Measurements from ENCODE around the gene CORO6.
"Not testable (repeated sequence)": the region's sequence is repeated elsewhere in the genome, so short reads cannot be mapped to it uniquely, and the experiment has no call there.

Gene CORO6

DNA sequence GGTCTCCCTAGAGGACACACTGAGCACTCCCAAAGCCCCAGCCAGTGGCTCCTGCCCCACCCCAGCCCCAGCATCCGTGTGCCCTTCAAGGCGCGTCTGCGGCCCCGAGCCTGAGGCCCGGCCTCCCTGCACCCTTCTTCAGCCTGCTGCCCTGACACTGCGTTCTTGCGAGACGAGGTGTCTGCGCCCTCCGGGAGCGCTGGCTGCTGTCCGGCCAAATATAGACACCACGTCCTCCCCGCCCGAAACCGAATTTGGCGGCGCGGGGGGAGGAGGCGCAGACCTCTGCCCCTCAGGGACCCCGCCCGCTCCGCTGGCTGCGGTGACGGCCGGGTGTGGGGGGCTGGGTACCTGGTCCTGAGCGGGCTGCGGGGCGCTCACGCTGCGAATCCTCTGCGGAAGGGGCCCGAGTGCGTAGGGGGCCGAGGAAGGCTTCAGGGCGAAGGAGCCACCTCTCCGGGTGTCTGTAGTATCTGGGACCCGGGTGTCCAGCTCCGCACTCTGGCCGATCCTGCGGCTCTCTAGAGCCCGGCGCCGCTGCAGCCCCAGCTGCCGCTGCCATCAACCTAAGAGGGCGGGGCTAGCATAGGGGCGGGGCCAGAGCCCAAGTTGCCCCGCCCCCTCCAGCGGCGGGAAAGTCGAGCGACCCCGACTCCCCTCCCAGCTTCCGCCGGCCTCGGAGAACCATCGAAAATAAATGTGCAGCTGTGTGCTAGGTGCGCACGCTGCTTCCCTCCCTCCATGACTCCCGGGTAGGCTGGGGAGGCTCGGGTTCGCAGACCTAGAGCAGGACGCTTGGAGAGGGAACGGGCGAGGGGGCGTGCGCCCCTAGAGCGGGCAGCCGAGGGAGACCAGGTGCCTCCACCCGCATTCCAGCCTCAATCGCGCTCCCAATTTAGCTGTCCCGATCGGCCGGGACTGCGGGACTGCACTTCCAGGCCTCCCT is at the start of gene CORO6:
Gene CORO6, minus strand, starts transcription at position 576 of the 946 bp plus-strand sequence. CDS start 1,491 bp downstream, outside the sequence.
- peak in 1 of 2 donors; percentile 44 for DNase-seq (ENCODE audit: low read depth in 1 of 2, low spot score in 1 of 2)

DNA sequence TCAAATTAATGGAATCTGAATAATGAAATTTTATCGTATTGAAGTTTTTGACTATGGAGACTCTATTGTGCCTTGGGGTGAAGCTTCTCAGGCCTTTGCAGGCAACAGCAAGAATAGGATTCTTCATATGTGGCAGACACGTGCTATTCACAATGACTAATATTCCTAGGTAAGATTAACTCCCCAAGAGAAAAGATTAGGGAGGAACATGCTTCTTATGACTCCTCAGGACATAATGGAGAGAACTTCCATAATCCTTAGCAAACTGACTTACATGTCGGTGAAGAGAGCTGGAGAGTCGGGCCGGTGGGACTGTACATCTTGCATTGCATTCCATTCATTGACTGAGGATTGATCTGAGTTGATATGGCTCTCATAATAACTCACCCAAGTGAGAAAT is 48.9 kb upstream of the CORO6 start:
- no peak for DNase-seq (ENCODE audit: low read depth in 1 of 2, low spot score in 1 of 2)

DNA sequence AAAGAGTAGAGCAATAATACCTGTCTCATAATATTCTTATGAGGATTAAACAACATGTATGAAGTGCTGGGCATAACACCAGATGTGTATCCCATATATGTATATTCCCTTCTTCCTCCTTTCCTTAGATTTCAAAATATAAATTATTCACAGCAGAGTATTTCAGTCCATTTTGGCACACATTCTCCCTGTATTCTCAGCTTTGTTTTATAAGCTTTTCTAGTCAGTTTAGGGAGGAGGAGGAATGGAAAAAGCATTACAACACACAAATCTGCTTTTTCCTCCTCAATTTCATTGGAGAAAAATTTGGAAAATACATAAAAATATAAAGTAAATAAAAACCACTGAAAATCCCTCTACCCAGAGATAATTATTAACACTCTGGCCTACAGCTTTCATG is 46.6 kb upstream of the CORO6 start:
- no peak for DNase-seq (ENCODE audit: low read depth in 1 of 2, low spot score in 1 of 2)

DNA sequence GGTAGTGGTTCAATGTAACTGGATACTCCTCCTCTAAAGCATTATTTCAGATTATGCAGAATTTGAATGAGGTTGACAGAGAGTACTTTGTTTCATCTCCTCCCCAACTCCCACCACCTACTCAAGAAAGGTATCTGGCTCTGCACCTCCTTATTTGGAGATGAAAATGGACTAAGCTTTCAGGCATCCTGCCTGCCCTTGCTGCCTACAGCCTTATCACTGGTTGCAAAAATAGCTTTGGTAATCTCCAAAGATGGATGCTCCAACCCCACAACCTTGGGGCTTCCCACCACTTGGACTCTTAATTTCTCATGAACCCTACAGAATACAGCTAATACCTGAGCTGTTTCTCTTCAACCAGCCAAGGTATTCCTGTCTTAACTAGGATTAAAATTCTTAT is 45.3 kb upstream of the CORO6 start:
- DNase-seq (ENCODE audit: low read depth in 1 of 2, low spot score in 1 of 2), result no peak

DNA sequence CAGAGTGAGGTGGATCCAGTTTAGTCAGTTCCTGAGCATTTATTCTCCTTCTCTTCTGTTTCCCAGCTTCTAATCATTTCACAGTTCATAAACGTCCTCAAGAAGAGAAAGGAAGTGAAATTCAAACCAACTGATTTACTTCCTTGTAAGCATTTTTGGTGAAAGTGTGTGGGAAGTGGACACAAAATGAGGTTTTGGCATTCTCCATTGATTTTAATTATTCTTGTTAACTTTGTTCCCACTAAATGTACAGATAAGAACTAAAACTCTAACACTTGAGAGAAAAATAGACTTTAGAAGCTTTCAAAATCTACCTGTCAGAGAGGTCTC is 42.7 kb upstream of the CORO6 start:
- DNase-seq (ENCODE audit: low read depth in 1 of 2, low spot score in 1 of 2), result no peak

DNA sequence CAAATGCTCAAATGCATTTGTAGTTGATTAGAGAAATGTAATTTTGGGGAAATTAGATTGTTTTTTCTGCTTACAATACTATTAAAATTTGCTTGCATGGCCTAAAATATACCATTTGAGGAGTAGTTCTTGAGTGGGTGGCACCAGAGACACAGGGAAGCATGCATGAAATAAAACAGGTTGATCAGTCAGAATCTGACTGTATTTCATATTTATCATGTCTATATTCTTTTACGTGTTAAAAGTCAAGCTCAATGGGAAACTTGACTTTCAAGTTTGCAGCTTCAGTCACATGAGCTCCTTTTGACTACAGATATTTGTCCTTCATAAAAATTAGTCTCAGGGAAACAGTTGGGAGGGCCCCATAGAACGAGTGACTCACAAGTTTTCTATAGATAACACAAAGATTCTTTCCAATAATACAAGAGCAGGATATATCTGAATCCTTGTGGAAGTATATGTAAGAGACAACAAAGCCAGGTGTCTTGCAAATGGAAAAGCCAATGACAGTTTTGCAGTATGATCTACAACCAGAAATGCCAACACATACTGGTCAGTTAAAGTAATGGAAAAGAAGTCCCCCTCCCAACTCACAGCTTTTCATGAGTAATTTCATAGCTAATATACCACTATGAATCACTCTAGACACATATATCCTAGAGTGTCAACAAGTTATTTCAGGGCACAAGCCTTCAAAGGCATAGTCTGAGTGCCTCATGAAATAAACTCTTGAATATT is 42.2 kb upstream of the CORO6 start:
- no peak for DNase-seq (ENCODE audit: low read depth in 1 of 2, low spot score in 1 of 2)

DNA sequence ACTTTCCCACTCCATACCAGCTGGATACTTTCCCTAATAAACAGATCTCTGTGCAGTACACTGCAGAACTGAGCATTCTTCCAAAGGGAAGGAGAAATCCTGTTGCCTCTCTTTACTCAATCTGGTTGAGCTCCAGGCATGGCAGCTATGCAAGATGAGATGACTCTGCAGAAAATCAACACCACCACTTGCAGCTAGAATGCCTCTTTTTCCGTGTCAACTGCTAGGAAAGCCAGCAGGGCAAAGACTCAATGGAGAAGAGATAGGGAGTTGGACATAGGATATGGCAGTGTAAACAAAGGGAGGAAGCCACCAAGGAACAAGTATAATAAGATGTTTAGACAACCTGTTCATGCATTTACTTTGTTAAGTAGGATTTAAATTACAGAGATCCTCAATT is 40.4 kb upstream of the CORO6 start:
- DNase-seq (ENCODE audit: low read depth in 1 of 2, low spot score in 1 of 2), result no peak

DNA sequence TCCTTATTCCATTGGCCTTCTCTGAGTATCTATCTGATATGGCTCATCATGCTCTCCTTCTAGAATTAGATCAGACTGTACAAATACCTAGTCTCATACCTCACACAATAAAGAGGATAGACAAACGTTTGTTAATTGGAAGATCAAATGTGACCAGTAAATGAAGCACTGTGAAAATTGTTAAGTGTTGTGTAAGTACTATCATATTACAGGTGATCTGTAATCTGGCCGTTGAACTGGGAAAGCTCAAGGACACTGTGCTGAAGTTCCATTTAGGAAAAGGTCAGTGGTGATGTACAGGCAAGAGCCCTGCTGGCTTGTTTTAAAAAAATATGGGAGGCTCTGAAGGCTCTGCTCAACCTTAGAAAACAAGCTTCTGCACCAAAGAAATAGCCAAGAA is 38.5 kb upstream of the CORO6 start:
- no peak for DNase-seq (ENCODE audit: low read depth in 1 of 2, low spot score in 1 of 2)

DNA sequence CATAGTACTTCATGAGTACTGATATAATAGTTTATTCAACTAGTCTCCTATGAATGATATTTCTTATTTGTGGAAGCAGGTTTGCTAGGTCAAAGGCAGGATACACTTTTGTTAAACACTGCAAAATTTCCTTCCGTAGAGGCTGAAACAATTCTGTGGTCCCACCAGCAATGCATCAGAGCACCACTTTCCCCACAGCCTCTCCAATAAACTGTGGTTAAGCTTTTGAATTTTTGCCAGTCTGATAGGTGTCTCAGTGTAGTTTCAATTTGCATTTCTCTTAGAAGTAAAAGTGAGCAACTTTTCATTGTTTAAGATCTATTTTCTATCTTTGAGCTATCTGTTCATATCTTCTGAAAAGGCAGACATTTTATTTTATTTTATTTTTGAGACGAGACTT is 36.4 kb upstream of the CORO6 start:
- DNase-seq (ENCODE audit: low read depth in 1 of 2, low spot score in 1 of 2), result no peak

DNA sequence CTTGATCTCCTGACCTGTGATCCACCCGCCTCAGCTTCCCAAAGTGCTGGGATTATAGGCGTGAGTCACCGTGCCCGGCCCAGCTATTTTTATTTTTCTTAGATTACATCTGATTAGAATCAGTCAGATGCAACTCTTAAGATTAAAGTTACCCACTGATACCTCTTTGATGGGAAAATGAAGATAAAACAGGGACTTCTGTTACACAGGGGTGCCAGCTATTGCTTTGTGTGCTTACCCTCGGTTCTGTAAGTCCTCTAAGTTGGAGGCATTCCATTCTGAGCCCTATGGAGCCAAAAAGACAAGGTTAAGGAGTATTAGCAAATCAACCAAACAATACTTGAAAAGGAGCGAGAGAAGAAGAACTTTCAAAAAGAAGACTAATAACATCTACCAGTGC is 32.6 kb upstream of the CORO6 start:
- no peak for DNase-seq (ENCODE audit: low read depth in 1 of 2, low spot score in 1 of 2)

DNA sequence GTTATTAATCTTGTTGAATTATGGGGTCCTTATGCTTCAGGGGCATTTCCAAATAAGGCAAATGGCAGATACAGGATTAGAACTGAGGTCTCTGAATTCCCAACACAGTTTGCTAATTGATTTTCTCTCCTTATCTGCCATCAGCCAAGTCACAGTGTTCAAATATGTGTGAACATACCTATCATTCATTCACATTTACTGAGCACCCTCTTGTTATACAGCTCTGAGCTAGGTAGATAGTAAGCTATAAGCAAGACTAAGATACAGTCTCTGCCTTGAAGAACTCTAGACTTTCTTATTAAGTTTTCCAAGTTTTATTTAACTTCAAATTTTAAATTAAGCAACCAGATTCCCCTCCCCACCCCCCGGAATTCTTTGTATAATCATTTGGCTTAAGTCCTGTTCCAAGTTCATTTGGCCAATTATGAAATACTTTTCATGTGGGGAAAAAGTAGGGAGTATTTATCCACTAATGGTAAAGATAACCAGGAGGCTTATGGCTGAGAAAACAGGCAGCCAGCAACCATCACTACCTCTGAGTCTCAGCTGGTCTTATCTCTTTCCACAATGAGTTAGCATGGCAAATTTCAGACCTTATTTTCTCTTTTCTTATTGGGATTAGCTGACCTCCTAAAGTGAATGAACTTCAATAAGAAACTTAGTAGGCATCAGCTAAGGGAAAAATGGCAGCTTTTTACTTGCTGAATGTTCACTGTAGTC is 31.4 kb upstream of the CORO6 start:
- no peak for DNase-seq (ENCODE audit: low read depth in 1 of 2, low spot score in 1 of 2)

DNA sequence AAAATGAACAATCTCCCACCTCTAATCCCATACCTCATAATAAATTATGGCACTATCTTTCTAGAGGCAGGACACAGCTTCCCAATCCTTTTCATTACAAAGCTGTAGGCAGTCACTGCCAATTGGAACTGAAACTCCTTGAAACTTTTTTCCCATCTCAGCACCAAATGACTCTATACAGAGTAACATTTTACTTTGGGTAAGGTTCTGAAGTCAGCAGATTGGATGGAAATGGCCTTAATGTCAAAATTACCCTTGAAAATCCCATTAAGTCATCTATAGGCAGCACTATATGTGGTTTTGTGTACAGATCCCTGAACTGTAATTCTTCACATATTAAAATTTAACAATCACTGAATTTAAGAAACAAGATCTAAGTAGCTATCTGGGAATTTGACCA is 30.3 kb upstream of the CORO6 start:
- DNase-seq (ENCODE audit: low read depth in 1 of 2, low spot score in 1 of 2), result no peak

DNA sequence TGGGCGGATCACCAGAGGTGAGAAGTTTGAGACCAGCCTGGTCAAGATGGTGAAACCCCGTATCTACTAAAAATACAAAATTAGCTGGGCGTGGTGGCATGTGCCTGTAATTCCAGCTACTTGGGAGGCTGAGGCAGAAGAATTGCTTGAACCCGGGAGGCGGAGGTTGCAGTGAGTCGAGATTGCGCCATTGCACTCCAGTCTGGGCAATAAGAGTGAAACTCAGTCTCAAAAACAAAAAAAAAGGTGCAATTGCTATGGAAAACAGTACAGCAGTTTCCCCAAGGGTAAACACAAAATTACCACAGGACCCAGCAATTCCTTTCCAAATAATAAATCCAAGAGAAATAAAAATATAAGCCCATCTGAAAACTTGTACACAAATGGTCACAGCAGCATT is 29.2 kb upstream of the CORO6 start:
- DNase-seq (ENCODE audit: low read depth in 1 of 2, low spot score in 1 of 2), result not testable (repeated sequence)

DNA sequence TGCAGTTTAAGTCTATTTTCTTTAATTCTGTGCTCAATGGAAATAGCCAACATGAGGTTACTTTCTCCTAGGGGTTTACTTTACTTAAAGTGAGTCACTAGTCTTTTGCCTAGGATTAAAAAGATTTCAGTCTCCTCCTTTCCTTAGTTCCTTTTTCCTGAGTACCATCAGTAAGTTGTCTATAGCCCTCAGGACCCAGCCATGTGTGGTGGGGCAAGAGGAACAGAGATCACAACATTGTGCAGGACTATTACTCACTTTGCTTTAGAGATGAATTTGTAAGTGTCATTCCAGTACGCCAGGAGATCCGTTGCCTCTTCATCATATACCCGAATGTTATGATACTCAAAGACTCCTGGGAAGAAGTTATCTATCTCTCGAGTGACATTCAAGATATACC is 27.7 kb upstream of the CORO6 start:
- no peak for DNase-seq (ENCODE audit: low read depth in 1 of 2, low spot score in 1 of 2)

DNA sequence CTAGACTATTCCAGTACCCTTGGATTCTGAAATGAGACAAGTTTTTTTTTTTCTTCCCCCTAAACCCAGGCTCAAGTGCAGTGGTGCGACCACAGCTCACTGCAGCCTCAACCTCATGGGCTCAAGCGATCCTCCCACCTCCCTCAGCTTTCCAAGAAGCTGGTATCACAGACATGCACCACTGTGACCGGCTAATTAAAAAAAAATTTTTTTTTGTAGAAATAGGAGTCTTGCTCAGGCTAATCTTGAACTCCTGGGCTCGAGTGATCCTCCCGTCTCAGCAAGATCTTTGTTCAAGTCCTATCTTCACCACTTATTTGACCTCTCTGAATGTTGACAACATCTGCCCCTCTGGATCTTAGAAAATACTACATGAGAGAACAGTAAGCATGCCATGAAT is 26.6 kb upstream of the CORO6 start:
- DNase-seq (ENCODE audit: low read depth in 1 of 2, low spot score in 1 of 2), result no peak

DNA sequence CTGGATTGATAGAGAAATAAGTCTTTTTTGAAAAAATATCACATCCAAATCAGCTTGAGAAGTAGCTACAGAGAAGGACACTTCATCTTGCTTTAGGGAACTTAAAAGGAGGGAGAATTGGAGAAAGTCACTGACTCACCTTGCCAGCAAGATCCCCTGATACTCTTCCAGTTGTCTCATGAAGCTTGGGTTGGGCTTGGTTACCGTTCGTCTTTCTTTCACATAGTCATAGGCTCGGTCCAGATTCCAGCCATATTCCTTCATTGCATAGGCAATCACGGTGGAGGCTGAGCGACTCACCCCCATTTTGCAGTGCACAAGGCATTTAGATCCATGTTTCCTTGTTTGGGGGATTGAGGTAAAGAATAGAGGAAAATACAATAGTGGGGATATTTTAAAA is 25.3 kb upstream of the CORO6 start:
- no peak for DNase-seq (ENCODE audit: low read depth in 1 of 2, low spot score in 1 of 2)

DNA sequence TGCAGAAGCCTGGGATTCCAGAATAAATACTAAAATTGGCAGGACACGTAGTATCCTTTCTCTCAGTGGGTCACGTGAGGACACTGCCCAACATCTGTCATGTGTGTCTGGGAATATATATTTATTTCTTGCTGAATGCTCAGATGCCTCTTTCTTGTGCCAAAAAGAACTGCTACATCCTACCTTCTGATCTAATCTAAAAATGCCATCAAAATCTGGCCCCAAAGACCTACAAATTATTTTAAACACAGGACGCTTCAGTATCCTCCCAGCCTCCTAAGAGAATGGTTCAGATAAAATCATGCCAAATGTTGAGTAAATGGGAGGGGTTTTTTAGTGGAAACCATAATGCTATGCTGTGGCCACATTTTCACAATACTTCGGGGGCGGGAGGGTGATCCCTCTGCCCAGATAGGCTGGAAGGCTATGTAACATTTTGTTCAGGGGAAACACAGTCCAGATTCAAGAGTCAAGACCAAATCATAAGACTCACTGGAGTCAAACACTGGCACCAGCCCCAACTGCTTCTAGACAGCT is 22.9 kb upstream of the CORO6 start:
- no peak for DNase-seq (ENCODE audit: low read depth in 1 of 2, low spot score in 1 of 2)

DNA sequence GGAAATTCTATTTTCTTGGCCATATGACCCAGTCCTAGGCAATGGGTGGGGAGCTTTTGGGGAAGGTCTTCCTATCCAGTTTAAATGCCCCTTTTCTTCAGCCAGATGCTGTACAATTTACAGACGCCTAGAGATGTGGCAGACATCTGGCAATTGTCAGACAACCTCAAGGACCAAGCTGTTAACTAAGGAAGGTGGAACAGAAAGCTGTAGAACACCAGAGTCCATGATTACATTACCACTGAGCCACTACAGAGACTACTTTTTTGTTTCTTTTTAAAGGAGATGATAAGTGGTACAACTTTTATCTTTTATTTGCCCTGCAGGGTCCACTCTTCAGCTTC is 21.1 kb upstream of the CORO6 start:
- no peak for DNase-seq (ENCODE audit: low read depth in 1 of 2, low spot score in 1 of 2)

DNA sequence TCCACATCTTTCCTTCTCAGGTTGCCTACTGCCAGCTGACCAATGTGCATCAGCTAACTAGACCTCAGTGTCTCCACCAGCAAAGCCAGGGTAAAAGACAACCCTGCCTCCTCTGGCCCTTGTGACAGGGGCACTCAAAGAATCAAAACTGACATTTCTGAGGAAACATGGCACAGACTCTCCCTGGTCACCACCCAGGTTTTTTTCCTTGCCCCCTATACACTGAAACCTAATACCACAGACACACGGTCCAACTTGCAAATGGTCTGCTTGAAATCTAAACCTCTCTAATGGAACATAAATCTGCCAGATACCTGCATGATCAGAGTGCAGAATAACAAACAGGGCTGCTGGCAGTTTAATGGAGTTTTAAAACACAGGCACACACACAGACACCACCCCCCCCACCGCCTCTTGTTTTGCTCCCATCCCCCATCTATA is 19.5 kb upstream of the CORO6 start:
- no peak for DNase-seq (ENCODE audit: low read depth in 1 of 2, low spot score in 1 of 2)

DNA sequence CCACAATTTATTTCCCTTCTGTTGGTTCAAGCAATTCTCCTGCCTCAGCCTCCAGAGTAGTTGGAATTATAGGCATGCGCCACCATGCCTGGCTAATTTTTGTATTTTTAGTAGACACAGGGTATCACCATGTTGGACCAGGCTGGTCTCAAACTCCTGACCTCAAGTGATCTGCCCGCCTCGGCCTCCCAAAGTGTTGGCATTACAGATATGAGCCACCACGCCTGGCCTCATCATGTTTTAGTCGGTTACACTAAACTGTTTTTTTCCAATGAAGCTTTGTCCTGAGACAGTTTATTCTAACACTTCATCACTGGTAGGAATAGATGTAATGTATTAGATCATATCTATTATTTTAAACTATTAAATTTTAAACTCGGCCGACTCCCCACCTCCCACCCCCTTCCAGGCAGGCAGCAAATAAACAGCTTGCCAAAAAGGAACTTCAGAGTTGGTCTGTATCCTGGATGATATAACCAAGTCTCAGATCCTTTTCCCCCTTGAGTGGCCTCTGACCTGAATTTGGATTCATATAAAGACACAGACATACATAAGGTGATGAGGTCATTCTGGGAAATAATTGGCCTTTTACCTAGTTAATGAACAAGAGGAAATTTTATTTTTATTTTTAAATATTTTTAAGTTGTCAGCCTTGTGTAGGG is 18.4 kb upstream of the CORO6 start:
- no peak for DNase-seq (ENCODE audit: low read depth in 1 of 2, low spot score in 1 of 2)

DNA sequence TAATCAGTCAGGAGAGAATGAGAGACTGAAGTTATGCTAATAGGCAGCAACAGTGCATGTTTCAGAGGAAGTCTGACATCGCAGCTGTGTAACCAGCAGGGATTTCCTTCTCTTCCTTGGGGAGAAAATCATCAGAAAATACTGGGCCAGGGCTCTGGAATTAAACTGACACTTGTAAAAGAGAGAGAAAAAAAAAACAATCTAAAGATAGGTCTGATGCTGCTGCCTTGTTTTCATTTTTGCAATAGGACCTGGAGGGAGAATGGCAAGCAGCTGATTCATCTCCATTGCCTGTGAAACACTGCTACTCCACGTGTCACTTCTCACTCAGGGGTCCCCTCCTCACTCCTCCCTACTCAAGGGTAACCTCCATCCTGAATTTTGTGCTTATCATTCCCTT is 17.7 kb upstream of the CORO6 start:
- no peak for DNase-seq (ENCODE audit: low read depth in 1 of 2, low spot score in 1 of 2)
